Ectodermal cell (in vitro differentiated cells): ENCODE results near the gene NDFIP1.

Source experiments
- H3K27ac ChIP-seq: 2 replicates; pipeline ENCODE4 v1.7.0; 2013; ENCODE audit warnings: mild to moderate bottlenecking, low read depth, low read length; ENCODE audit not compliant: insufficient read depth, poor library complexity, severe bottlenecking
- H3K27me3 ChIP-seq: 2 replicates; pipeline ENCODE4 v1.7.0; 2013; ENCODE audit warnings: mild to moderate bottlenecking, low read length; ENCODE audit not compliant: insufficient read depth, control insufficient read depth, poor library complexity, severe bottlenecking
- H3K36me3 ChIP-seq: one replicate; pipeline ENCODE4 v1.7.0; 2013; ENCODE audit warnings: low read length; ENCODE audit not compliant: control insufficient read depth, insufficient read depth
- H3K4me1 ChIP-seq: one replicate; pipeline ENCODE4 v1.7.0; 2013; ENCODE audit warnings: low read length; ENCODE audit not compliant: control insufficient read depth, insufficient read depth
- H3K4me3 ChIP-seq: 2 replicates; pipeline ENCODE4 v1.7.0; 2013; ENCODE audit warnings: low read depth, low read length, control low read depth; ENCODE audit not compliant: insufficient read depth
- H3K9me3 ChIP-seq: 2 replicates; pipeline ENCODE4 v1.7.0; 2013; ENCODE audit warnings: mild to moderate bottlenecking, low read length, moderate library complexity; ENCODE audit not compliant: control insufficient read depth
- WGBS, 2 experiments: methylation state at CpG; one replicate each; pipeline ENCODE4 v1.1.7; 2013; ENCODE audit warnings: missing lambda C conversion rate in 2 of 2; 5-methylcytosine and 5-hydroxymethylcytosine counted together

NDFIP1 gene

DNA sequence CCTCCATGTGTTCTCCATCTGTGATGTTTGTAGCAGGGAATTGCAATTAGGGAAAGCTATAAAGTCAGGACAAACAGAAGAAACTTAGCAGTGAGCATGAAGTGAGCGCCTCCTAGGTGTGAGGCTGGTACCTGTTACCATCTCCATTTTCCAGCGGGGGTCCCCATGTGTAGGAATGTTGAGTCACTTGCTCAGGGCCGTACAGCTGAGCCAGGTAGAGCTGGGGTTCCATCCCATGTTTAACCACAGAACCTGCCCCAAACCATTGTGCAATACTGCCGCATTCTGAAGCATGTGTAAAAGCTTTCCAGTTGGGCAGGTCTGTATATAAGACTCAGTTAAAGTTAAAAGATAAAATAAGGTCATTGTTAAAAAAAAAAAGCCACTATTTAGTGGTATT lies 62.7 kb downstream of the NDFIP1 start:
- H3K4me3 ChIP-seq, result no peak overlapping the region
- H3K27me3 ChIP-seq, result no peaks in the 10 kb centered on the region
- no peaks in the 10 kb centered on the region for H3K36me3 ChIP-seq
- peaks cover 4% of the 10 kb centered on the region for H3K4me1 ChIP-seq
- H3K9me3 ChIP-seq, result no peaks in the 10 kb centered on the region
- 93 to 97% methylated on average over 4 of the region's 4 CpGs for WGBS, 2 experiments
- no peak overlapping the region for H3K27ac ChIP-seq

DNA sequence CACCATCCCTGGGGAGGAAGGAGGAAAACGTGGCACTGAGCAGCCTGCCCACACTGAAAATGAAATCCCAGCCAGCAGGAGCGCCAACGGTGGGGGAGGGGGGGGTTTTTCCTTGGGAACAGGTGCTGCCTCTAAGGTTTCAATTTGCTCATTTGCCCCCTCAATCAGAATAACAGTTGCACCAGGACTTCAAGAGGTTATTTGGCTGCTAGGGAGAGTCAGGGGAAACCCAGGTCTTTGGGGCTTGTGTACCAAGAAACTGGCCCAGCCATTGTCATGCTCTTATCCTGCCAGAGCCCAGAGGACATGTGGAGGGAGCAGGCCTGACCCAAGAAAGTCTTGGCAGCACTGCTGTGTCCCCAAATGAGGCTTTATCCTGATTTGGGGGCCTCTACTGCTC lies 66.5 kb downstream of the NDFIP1 start:
- WGBS, 2 experiments, result 42 to 72% methylated on average over 3 of the region's 3 CpGs
- H3K9me3 ChIP-seq, result no peaks in the 10 kb centered on the region
- no peak overlapping the region for H3K4me3 ChIP-seq
- no peaks in the 10 kb centered on the region for H3K4me1 ChIP-seq
- no peaks in the 10 kb centered on the region for H3K27me3 ChIP-seq
- no peak overlapping the region for H3K27ac ChIP-seq
- no peaks in the 10 kb centered on the region for H3K36me3 ChIP-seq

DNA sequence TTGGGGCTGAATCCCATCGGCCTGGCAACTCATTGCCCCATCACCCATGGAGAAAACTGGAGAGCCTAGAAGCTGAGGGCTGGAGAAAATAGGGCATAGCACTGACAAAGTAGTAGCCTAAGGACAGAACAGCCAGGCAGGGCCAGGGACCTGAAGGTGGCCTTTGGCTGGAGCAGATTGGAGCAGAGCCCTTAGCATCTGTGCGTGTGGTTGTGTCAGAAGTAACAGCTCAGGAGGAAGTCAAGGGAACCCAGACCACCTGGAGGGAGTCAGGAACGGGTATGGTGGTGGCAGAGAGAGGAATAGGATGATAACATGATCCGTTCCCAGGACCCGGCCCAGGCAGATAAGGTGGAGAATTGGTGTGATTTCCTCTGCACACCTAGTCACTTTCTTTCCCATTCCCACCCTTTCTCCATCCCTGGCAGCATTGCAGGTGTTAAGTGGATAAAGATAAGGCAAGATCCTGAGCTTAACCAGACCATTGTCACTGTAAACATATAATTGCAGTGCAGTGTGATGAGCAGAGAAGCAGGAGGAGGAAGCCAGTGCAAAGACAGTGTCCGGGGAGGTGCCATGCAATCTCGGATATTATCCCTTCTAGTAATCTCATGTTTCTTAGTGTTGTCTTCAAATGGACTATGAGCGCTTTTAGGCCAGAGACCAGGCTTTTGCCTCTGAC lies 67.0 kb downstream of the NDFIP1 start:
- no peaks in the 10 kb centered on the region for H3K27me3 ChIP-seq
- no peak overlapping the region for H3K27ac ChIP-seq
- no peak overlapping the region for H3K4me3 ChIP-seq
- no peaks in the 10 kb centered on the region for H3K4me1 ChIP-seq
- no peaks in the 10 kb centered on the region for H3K36me3 ChIP-seq
- no peaks in the 10 kb centered on the region for H3K9me3 ChIP-seq
- WGBS, 2 experiments, result 84 to 91% methylated on average over 8 of the region's 8 CpGs

DNA sequence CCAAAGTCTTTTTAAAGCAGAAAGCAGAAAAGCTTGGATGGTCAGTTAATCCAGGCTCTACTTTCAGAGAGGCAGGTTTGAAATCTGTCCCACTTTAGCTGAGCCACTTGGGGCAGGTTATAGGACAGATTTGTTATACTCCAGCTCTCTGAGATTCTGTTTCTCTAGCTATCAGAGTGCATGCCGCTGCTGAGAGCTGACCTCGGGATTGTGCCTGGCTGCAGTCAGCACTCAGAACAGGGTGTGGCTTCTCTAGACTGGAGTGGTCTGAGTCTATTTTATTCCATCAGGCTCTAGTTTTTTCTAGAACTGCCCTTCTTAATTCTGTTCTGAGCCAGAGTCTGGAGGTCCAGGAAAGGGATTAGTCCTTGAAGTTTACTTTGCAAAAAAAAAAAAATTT lies 67.7 kb downstream of the NDFIP1 start:
- H3K36me3 ChIP-seq, result no peaks in the 10 kb centered on the region
- H3K4me1 ChIP-seq, result no peaks in the 10 kb centered on the region
- no peaks in the 10 kb centered on the region for H3K27me3 ChIP-seq
- H3K4me3 ChIP-seq, result no peak overlapping the region
- no peaks in the 10 kb centered on the region for H3K9me3 ChIP-seq
- 86 to 87% methylated on average over 2 of the region's 2 CpGs for WGBS, 2 experiments
- H3K27ac ChIP-seq, result no peak overlapping the region

DNA sequence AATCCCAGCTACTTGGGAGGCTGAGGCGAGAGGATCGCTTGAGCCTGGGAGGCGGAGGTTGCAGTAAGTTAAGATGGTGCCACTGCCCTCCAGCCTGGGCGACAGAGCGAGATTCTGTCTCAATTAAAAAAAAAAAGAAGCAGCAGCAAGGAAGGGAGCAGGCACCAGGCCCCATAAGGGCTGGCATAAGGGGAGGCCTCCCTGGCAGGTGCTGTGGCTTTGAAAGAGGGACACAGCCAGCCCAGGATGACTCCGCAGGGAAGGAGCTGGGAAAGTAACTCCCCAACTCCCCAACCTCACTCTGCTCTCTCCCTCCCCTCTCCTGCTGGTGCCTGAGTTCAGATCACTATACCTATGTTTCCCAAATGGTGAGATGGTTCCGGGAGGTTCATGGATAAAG lies 70.1 kb downstream of the NDFIP1 start:
- Histone ChIP-seq H3K9me3 (no peaks in the 10 kb centered on the region), H3K27ac (no peak overlapping the region), H3K27me3 (no peaks in the 10 kb centered on the region), H3K4me3 (no peak overlapping the region), H3K4me1 (no peaks in the 10 kb centered on the region), H3K36me3 (no peaks in the 10 kb centered on the region)
- WGBS, 2 experiments, result 93 to 97% methylated on average over 6 to 7 of the region's 7 CpGs

DNA sequence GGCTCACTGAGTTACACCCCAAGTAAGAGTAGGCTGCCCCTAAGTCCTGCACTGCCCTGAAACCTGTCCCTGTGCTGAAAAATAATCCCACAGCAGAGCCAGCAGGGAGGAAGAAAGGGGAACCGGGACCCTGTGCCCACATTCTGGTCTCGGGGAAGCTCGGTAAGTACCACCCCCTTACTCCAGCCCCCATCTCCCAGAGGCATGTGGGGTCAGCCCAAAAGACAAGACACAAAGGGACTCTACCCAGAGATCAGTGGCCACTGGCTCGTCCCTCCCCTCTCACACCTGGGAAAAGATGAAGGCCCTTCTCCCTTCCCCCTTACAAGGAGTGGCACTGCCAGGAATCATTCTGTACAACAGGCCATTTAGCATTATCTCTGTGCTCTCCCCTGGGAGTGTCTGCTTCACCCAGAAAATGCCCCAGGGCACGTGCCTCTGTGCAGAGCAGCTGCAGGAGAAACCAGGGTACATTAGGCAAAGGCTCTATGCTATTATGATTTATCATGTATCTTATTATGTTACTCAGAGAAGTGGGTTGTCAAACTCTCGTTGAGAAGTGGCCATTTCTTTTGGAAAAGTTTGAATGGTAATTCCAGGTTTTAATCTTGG lies 71.3 kb downstream of the NDFIP1 start:
- Histone ChIP-seq H3K36me3 (no peaks in the 10 kb centered on the region), H3K27ac (no peak overlapping the region), H3K4me1 (no peaks in the 10 kb centered on the region), H3K27me3 (no peaks in the 10 kb centered on the region), H3K4me3 (no peak overlapping the region), H3K9me3 (no peaks in the 10 kb centered on the region)
- WGBS, 2 experiments, result 90% methylated on average over 5 to 6 of the region's 6 CpGs

DNA sequence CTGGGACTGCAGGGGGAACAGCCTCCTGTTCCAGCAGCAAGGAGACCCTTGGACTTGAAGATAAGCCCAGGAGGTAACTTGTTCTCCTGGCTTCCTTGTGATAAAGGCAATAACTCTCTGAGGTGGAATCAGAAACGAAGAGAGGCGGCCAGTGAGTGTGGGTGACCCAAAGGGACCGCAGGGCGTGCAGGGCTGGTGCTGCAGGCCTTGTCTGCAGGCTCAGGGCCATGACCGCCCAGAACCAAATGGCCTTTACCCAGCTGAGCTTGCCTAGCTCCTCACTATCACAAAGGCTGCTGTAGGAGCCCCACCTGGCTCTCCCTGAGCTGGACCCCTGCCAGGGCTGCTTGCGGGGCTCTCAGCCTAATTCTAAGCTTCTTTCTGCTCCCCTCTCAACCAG lies 72.5 kb downstream of the NDFIP1 start:
- H3K9me3 ChIP-seq, result no peaks in the 10 kb centered on the region
- no peaks in the 10 kb centered on the region for H3K36me3 ChIP-seq
- no peaks in the 10 kb centered on the region for H3K27me3 ChIP-seq
- no peaks in the 10 kb centered on the region for H3K4me1 ChIP-seq
- H3K27ac ChIP-seq, result no peak overlapping the region
- WGBS, 2 experiments, result 85 to 90% methylated on average over 6 of the region's 6 CpGs
- H3K4me3 ChIP-seq, result no peak overlapping the region

DNA sequence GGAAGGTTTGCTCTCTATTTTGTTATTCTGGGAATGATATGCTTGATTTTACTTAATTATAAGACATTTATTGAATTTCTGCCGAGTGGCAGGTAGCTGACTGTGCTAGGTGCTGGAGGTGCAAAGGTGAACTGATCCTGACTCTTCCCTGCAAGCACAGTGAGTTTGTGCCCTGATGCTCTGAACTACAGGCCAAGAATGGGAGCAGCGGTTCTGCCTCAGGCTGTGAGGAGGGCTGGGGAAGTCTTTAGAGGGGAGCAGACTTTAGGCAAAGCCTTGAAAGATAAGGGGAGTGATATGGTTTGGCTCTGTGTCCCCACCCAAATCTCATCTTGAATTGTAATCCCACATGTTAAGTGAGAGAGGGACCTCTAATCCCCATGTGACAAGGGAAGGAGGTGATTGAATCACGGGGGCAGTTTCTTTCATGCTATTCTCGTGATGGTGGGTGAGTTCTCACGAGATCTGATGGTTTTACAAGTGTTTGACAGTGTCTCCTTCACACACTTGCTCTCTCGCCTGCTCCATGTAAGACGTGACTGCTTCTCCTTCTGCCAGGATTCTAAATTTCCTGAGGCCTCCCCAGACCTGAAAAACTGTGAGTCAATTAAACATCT lies 73.1 kb downstream of the NDFIP1 start:
- 77 to 78% methylated on average over 7 of the region's 7 CpGs for WGBS, 2 experiments

DNA sequence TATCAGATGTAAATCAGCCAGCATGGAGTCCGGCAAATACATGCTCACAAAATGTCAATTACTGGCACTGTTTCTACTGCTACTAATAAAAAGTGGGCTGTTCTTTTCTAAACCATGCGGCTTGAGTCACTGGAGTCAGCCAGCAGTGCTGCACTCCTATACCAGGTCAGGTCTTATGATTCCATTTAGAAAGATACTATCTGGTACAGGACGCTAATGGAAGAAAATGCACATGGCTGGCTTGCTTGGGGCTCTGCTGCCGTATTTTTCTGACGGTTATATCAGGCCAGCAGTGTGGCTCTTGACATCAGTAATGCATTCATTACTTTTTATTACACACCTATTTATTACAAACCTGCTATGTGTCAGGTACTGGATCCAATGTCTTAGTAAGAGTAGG lies 74.3 kb downstream of the NDFIP1 start:
- H3K4me1 ChIP-seq, result peaks cover 10% of the 10 kb centered on the region
- H3K4me3 ChIP-seq, result no peak overlapping the region
- H3K27me3 ChIP-seq, result no peaks in the 10 kb centered on the region
- no peaks in the 10 kb centered on the region for H3K36me3 ChIP-seq
- no peak overlapping the region for H3K27ac ChIP-seq
- WGBS, 2 experiments, result 93 to 95% methylated on average over 5 of the region's 5 CpGs
- no peaks in the 10 kb centered on the region for H3K9me3 ChIP-seq

More for the DNA sequence above, 73.1 kb downstream of the NDFIP1 start:
- Histone ChIP-seq H3K27ac (no peak overlapping the region), H3K4me3 (no peak overlapping the region), H3K36me3 (no peaks in the 10 kb centered on the region), H3K27me3 (no peaks in the 10 kb centered on the region), H3K4me1 (peaks cover 3% of the 10 kb centered on the region), H3K9me3 (no peaks in the 10 kb centered on the region)

DNA sequence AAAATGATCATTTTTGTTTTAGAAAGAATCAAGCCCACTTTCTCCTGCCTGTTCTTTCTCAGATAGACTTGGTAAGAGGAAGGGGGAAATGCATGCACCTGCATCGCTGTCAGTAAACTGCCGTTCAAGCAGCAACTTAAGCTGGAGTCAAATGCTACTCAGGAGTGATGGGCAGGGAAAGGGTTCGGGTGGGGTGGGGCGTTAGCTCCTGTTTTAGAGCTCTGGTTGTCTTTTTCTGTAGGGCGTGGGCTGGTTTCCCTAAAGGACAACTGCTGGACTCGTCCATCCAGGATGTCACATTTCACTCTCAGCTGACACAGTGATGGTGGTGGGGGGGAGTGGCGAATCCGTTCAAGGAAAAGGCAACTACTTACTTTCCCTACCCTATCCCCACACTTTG lies 75.0 kb downstream of the NDFIP1 start:
- no peaks in the 10 kb centered on the region for H3K36me3 ChIP-seq
- 86 to 88% methylated on average over 5 to 6 of the region's 8 CpGs for WGBS, 2 experiments
- H3K4me3 ChIP-seq, result no peak overlapping the region
- H3K27me3 ChIP-seq, result no peaks in the 10 kb centered on the region
- H3K27ac ChIP-seq, result no peak overlapping the region
- peaks cover 10% of the 10 kb centered on the region for H3K4me1 ChIP-seq
- no peaks in the 10 kb centered on the region for H3K9me3 ChIP-seq
